ENCODE measurements around the gene DGKK. TPM values are rescaled to one million over a fixed set of nuclear protein-coding genes. Genes with fewer than 3 reads are reported as not detected.

The DGKK gene
- total RNA-seq, 4 donors from 2014 or later, result not detected

GRCh38 chrX:50430917-50431575, 39.6 kb downstream of the DGKK start:
- TF ChIP-seq, protein P1, sequence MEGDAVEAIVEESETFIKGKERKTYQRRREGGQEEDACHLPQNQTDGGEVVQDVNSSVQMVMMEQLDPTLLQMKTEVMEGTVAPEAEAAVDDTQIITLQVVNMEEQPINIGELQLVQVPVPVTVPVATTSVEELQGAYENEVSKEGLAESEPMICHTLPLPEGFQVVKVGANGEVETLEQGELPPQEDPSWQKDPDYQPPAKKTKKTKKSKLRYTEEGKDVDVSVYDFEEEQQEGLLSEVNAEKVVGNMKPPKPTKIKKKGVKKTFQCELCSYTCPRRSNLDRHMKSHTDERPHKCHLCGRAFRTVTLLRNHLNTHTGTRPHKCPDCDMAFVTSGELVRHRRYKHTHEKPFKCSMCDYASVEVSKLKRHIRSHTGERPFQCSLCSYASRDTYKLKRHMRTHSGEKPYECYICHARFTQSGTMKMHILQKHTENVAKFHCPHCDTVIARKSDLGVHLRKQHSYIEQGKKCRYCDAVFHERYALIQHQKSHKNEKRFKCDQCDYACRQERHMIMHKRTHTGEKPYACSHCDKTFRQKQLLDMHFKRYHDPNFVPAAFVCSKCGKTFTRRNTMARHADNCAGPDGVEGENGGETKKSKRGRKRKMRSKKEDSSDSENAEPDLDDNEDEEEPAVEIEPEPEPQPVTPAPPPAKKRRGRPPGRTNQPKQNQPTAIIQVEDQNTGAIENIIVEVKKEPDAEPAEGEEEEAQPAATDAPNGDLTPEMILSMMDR (IDR thresholded peaks at IDR 0.05; ENCODE audit: low read depth), result no peak

DNA sequence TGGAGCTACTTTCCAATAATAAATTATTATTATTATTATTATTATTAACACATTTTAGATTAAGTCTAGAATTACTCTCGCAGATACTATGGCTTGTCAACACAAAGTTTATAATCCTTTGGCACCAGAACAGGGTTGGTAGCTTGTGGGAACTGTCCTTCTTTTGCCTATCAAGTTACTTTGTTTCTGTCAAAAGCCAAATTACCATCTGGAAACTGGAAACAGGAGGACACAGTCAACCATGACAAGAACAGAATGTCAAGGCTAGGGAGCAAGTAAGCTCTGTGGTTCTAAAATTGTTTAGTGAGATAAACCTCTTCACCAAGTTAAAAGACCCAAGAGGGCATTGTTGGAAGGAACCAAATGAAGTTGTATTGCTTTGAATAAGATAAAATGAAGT, 42.5 kb downstream of the DGKK start:
- TF ChIP-seq, protein P1 (IDR thresholded peaks at IDR 0.05; ENCODE audit: low read depth), result no peak

DNA sequence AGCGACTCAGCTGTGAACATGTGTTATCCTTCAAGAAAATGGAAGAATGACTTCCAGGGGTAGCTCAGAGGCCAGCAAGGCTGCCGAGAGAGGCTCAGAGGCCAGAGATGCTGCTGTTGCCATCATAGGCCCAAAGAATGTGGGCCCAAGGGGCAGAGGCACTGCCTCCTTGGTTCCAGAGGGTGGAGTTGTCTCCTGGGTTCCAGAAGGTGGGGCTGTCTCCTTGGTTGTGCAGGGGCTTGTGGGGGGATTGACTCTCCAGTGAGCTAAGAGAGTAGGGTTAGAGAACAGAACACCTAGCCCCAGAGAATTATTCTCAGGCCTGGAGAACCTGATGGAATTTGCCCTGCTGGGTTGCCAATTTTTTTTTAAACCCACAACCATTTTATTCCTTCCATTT, 62.6 kb downstream of the DGKK start:
- TF ChIP-seq, protein P1 (IDR thresholded peaks at IDR 0.05; ENCODE audit: low read depth), result no peak

GRCh38 chrX:50403903-50404302, 66.7 kb downstream of the DGKK start:
- TF ChIP-seq, protein P1 (IDR thresholded peaks at IDR 0.05; ENCODE audit: low read depth), result no peak

GRCh38 chrX:50402886-50403285, 67.7 kb downstream of the DGKK start:
- TF ChIP-seq, protein P1 (IDR thresholded peaks at IDR 0.05; ENCODE audit: low read depth), result no peak

DNA sequence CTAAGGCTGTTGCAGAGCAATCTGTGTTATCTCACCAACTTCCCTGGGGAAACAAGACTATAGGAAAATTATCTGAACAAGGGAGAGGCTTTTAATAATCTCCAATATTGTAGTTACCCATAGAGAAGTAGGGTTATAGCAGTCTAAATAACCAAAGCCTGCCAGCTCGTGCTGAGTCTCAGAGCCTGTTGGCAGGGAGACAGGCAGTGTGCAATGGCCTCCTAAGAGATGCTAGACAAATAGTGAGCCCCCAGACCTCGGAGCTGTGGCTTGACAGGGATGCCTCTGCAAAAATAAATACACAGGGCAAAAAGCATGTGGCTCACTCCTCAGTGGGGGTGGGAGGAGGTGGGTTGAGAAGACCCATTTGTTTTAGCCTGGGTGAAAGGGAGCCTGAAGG, 76.7 kb downstream of the DGKK start:
- TF ChIP-seq, protein P1 (IDR thresholded peaks at IDR 0.05; ENCODE audit: low read depth), result no peak

DNA sequence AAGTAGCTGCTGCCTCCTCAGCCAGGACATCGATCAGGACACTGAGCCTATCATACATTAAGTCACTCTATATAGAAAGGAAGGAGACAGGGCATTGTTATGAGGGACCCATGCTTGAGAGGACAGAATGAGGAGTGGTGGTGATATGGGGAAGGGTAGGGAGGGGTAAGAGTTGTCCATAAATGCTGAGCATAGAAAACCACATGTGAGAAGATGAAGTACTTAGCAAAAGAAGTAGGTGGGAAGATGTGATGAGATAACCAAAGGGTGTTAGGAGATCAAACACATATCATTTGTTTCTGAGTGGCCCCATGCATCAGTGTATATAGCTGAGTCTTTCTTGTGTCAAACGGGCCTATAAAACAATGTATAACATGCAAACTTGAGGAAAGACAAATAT, 84.1 kb downstream of the DGKK start:
- TF ChIP-seq, protein P1 (IDR thresholded peaks at IDR 0.05; ENCODE audit: low read depth), result no peak

All from subcutaneous adipose tissue (tissue), 4 donors.